A549 (cell line): ENCODE results near the gene PALLD.

Experiments
- BHLHE40 ChIP-seq: IDR thresholded peaks from 2 replicates; pipeline ENCODE4 v1.6.1; 2012; ENCODE audit warnings: low read depth, low read length, inconsistent platforms
- EHMT2 ChIP-seq: fragments of 200-600 bp; sonication (generic); IDR thresholded peaks from 2 replicates; pipeline ENCODE4 v1.6.1; 2016; ENCODE audit warnings: antibody characterized with exemption, low read depth, mild to moderate bottlenecking, moderate library complexity
- JUN ChIP-seq, 2 experiments: fragments of >200 bp; sonication (Bioruptor Twin); formaldehyde crosslinking; IDR thresholded peaks; 2 replicates in 1 of 2; 3 replicates in 1 of 2; pipeline ENCODE4 v1.6.1; 2016 to 2017
- POLR2A ChIP-seq: IDR thresholded peaks from 2 replicates; pipeline ENCODE4 v1.6.1; 2012; ENCODE audit warnings: mild to moderate bottlenecking, low read length
- TF ChIP-seq, protein P1 (sequence below): fragments of 200-600 bp; sonication (generic); IDR thresholded peaks from 2 replicates; pipeline ENCODE4 v1.6.1; 2016; ENCODE audit warnings: antibody characterized with exemption, mild to moderate bottlenecking, moderate library complexity

DNA sequence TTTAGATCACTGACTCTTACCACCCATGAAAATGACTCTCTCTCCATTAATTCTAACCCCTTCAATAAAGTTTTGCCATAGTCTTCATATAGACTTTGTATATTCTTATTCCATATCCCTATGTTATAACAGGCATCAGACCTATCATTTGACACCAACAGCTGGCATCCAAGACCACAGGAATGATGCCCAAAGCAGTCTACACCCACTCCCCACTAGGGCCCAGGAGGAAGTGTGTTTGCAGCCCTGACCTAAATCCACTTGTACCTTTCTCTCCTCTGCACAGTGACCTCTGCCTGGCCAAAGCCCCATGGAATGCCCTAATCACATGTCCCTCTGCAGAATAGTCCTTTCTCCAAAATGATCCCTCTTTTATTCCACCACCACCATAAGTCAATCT is 294.0 kb downstream of the PALLD start:
- no peak for TF ChIP-seq EHMT2
- TF ChIP-seq POLR2A, result no peak
- no peak for TF ChIP-seq BHLHE40
- no peak for TF ChIP-seq JUN (IDR thresholded peaks at IDR 0.05)
- TF ChIP-seq, protein P1, sequence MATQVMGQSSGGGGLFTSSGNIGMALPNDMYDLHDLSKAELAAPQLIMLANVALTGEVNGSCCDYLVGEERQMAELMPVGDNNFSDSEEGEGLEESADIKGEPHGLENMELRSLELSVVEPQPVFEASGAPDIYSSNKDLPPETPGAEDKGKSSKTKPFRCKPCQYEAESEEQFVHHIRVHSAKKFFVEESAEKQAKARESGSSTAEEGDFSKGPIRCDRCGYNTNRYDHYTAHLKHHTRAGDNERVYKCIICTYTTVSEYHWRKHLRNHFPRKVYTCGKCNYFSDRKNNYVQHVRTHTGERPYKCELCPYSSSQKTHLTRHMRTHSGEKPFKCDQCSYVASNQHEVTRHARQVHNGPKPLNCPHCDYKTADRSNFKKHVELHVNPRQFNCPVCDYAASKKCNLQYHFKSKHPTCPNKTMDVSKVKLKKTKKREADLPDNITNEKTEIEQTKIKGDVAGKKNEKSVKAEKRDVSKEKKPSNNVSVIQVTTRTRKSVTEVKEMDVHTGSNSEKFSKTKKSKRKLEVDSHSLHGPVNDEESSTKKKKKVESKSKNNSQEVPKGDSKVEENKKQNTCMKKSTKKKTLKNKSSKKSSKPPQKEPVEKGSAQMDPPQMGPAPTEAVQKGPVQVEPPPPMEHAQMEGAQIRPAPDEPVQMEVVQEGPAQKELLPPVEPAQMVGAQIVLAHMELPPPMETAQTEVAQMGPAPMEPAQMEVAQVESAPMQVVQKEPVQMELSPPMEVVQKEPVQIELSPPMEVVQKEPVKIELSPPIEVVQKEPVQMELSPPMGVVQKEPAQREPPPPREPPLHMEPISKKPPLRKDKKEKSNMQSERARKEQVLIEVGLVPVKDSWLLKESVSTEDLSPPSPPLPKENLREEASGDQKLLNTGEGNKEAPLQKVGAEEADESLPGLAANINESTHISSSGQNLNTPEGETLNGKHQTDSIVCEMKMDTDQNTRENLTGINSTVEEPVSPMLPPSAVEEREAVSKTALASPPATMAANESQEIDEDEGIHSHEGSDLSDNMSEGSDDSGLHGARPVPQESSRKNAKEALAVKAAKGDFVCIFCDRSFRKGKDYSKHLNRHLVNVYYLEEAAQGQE, result no peak
